ENCODE data around the gene BAK1.

GRCh38 chr6:33607784-33608161, 27.7 kb upstream of the BAK1 start:
- TF ChIP-seq CTCF (optimal IDR thresholded peaks at IDR 0.05 in 1 of 3, IDR thresholded peaks at IDR 0.05 in 1 of 3, conservative IDR thresholded peaks at IDR 0.05 in 1 of 3; ENCODE audit: extremely low read depth in 1 of 3, insufficient read depth in 2 of 3, low read length in 3 of 3) (peak; percentile 65 to 89 (median 71)), EZH2 (IDR thresholded peaks at IDR 0.05; ENCODE audit: low read length) (no peak)

Data from keratinocyte (primary cell).